HepG2 (cell line): ENCODE measurements around the gene ALCAM. TPM values are rescaled to one million over a fixed set of nuclear protein-coding genes. Genes with fewer than 3 reads are reported as not detected.

Source experiments
- ATAC-seq: fragments of 200-7000 bp; cut with Tn5 transposase; 3 replicates; pipeline ENCODE4 v1.9.1; 2020; ENCODE audit warnings: mild to moderate bottlenecking, moderate library complexity
- BruUV-seq: library from RNA; stranded (reverse); fragments of 400-500 nt; replicated peaks from 2 replicates; lab custom pipeline; 2021; lab: Mats Ljungman, UMichigan
- CTCF ChIA-PET: fragments of 300-600 bp; formaldehyde crosslinking; extraction: SDS; loops from one replicate; lab custom pipeline; 2021; ENCODE audit warnings: low total read pairs, inconsistent platforms, low intra/inter-chr PET ratio; lab: Yijun Ruan, JAX
- POLR2A ChIA-PET: fragments of 350-600 bp; sonication (Branson Sonifier 250); formaldehyde crosslinking; loops from one replicate; lab custom pipeline; 2020; ENCODE audit warnings: antibody characterized with exemption, inconsistent platforms; lab: Yijun Ruan, JAX
- DNase-seq: peaks from one replicate; pipeline ENCODE4 v3.0.0-alpha.2; 2015; ENCODE audit warnings: low spot score
- FAIRE-seq: peaks from 3 replicates; lab custom pipeline; 2011; peaks lifted over from hg19 to GRCh38; lab: Jason Lieb, UNC
- H2AFZ ChIP-seq: one replicate; pipeline ENCODE4 v1.6.1; 2011; ENCODE audit warnings: low read length, inconsistent platforms
- H3K27ac ChIP-seq: fragments of 300-600 bp; 3 replicates; pipeline ENCODE4 v1.8.0; 2011; ENCODE audit warnings: mixed run types, mild to moderate bottlenecking, mixed read lengths, low read length, inconsistent platforms; ENCODE audit not compliant: insufficient read depth; ENCODE audit errors: extremely low read length
- H3K27me3 ChIP-seq, 2 experiments: fragments of 200-600 bp in 1 of 2; 2 replicates in 1 of 2; 3 replicates in 1 of 2; pipeline versions ENCODE4 v1.6.0 to v1.8.0; 2011; ENCODE audit warnings: low read length in 2 of 2, mild to moderate bottlenecking in 2 of 2, moderate library complexity in 2 of 2, inconsistent platforms in 1 of 2; ENCODE audit not compliant: insufficient read depth in 2 of 2, control insufficient read depth in 1 of 2
- H3K36me3 ChIP-seq, 2 experiments: fragments of 200-600 bp in 1 of 2; replicated peaks in 1 of 2; 2 replicates in 1 of 2; 3 replicates in 1 of 2; pipeline versions ENCODE4 v1.5.1 to v1.8.0; 2011; ENCODE audit warnings: low read length in 2 of 2, inconsistent platforms in 1 of 2; ENCODE audit not compliant: insufficient read depth in 2 of 2, control insufficient read depth in 1 of 2
- H3K4me1 ChIP-seq: 2 replicates; pipeline ENCODE4 v1.5.1; 2012; ENCODE audit warnings: low read length, inconsistent platforms; ENCODE audit not compliant: insufficient read depth
- H3K4me2 ChIP-seq: 2 replicates; pipeline ENCODE4 v1.6.0; 2011; ENCODE audit warnings: low read depth, low read length, inconsistent platforms
- H3K4me3 ChIP-seq, 3 experiments: fragments of 200-600 bp in 1 of 3; sonication (generic), shearing (Covaris generic) in 1 of 3; replicated peaks in 1 of 3; 2 replicates each; pipeline ENCODE4 v1.5.1; 2011 to 2016; ENCODE audit warnings: low read length in 3 of 3, inconsistent platforms in 2 of 3, low read depth in 2 of 3, mild to moderate bottlenecking in 2 of 3, control low read depth in 1 of 3, mixed read lengths in 1 of 3; ENCODE audit not compliant: insufficient read depth in 1 of 3
- H3K79me2 ChIP-seq: one replicate; pipeline ENCODE4 v1.6.1; 2011; ENCODE audit warnings: low read length, inconsistent platforms; ENCODE audit not compliant: insufficient read depth
- H3K9ac ChIP-seq: 2 replicates; pipeline ENCODE4 v1.6.0; 2011; ENCODE audit warnings: mild to moderate bottlenecking, low read depth, low read length, inconsistent platforms; ENCODE audit not compliant: insufficient read depth
- H3K9me3 ChIP-seq: 2 replicates; pipeline ENCODE4 v1.5.1; 2012; ENCODE audit warnings: mild to moderate bottlenecking, low read length
- H4K20me1 ChIP-seq: 2 replicates; pipeline ENCODE4 v1.6.0; 2011; ENCODE audit warnings: inconsistent platforms, mild to moderate bottlenecking, low read length, moderate library complexity; ENCODE audit not compliant: insufficient read depth
- ARID2 ChIP-seq: sonication (generic); formaldehyde crosslinking; IDR thresholded peaks from 2 replicates; pipeline ENCODE4 v1.8.1; 2022; ENCODE audit warnings: mild to moderate bottlenecking, missing genetic modification reagents, borderline replicate concordance
- NFRKB ChIP-seq: fragments of 450-650 bp; IDR thresholded peaks from 2 replicates; pipeline ENCODE4 v1.6.1; 2017
- PITX1 ChIP-seq: sonication (generic); formaldehyde crosslinking; IDR thresholded peaks from 2 replicates; pipeline ENCODE4 v1.5.1; 2020; ENCODE audit warnings: mild to moderate bottlenecking, missing genetic modification reagents
- TBX2 ChIP-seq: sonication (generic); formaldehyde crosslinking; IDR thresholded peaks from 2 replicates; pipeline ENCODE4 v1.5.0; 2020; ENCODE audit warnings: missing genetic modification reagents, mild to moderate bottlenecking, borderline replicate concordance
- YEATS2 ChIP-seq: sonication (generic); formaldehyde crosslinking; IDR thresholded peaks from 2 replicates; pipeline ENCODE4 v1.4.0; 2020; ENCODE audit warnings: missing genetic modification reagents, borderline replicate concordance
- ZBTB26 ChIP-seq: IDR thresholded peaks from 2 replicates; pipeline ENCODE4 v1.6.1; 2016; ENCODE audit warnings: missing compliant biosample characterization, missing genetic modification reagents, borderline replicate concordance
- ZKSCAN8 ChIP-seq: IDR thresholded peaks from 2 replicates; pipeline ENCODE4 v1.6.1; 2016; ENCODE audit warnings: borderline replicate concordance, missing genetic modification reagents, missing compliant biosample characterization
- ZNF572 ChIP-seq: sonication (generic); formaldehyde crosslinking; IDR thresholded peaks from 2 replicates; pipeline ENCODE4 v1.5.1; 2020; ENCODE audit warnings: mild to moderate bottlenecking, missing genetic modification reagents
- ZNF781 ChIP-seq: sonication (generic); formaldehyde crosslinking; IDR thresholded peaks from 2 replicates; pipeline ENCODE4 v1.5.1; 2020; ENCODE audit warnings: borderline replicate concordance, mild to moderate bottlenecking, missing genetic modification reagents; ENCODE audit errors: not compliant biosample characterization
- ZNF878 ChIP-seq: sonication (generic); formaldehyde crosslinking; IDR thresholded peaks from 2 replicates; pipeline ENCODE4 v1.8.1; 2023; ENCODE audit warnings: mild to moderate bottlenecking, missing genetic modification reagents, moderate library complexity
- WGBS: methylation state at CpG from one replicate; pipeline ENCODE4 v1.1.6; 2017; ENCODE audit warnings: low lambda C conversion rate; 5-methylcytosine and 5-hydroxymethylcytosine counted together
- in situ Hi-C: cut with HindIII; loops from 2 replicates; pipeline ENCODE4 v1.10.0; 2017; ENCODE audit warnings: low pct_unique_long_range_greater_than_20kb; ENCODE audit not compliant: extremely low pct_ligation_motif_present
- intact Hi-C: fragments of 100-400 bp; cut with micrococcal nuclease; formaldehyde crosslinking; loops from one replicate; pipeline ENCODE4 v1.10.0; 2022; ENCODE audit not compliant: unreplicated experiment
- polyA plus RNA-seq, 8 experiments: library from polyadenylated mRNA; depleted of rRNA in 3 of 8; stranded (reverse) in 7 of 8; unstranded in 1 of 8; fragments of >200 nt; fragmentation: Illumina TruSeq in 4 of 8; extraction: Trizol in 4 of 8; gene quantifications; 2 replicates each; pipeline versions ENCODE4 v1.2.1 to v1.2.3, GENCODE V29; 2011 to 2016; ENCODE audit warnings: low read depth in 4 of 8, missing spikeins in 1 of 8, mixed read lengths in 1 of 8; ENCODE audit not compliant: insufficient read depth in 1 of 8
- total RNA-seq, 5 experiments: library from RNA; depleted of rRNA; stranded (reverse); fragments of >200 nt; fragmentation: Illumina TruSeq; extraction: Trizol; gene quantifications; 2 replicates each; pipeline ENCODE4 v1.2.3, GENCODE V29; 2016; ENCODE audit warnings: low read depth in 1 of 5
- TF ChIP-seq, protein P1 (sequence below), 2 experiments: sonication (generic) in 1 of 2; formaldehyde crosslinking in 1 of 2; IDR thresholded peaks; 2 replicates each; pipeline versions ENCODE4 v1.6.1 to v1.9.0; 2014 to 2022; ENCODE audit warnings: antibody characterized with exemption in 1 of 2, borderline replicate concordance in 1 of 2, inconsistent platforms in 1 of 2, low read depth in 1 of 2, missing genetic modification reagents in 1 of 2

The ALCAM gene
- total and polyA plus RNA-seq, 2 of the 13 experiments (the other 11 are each of a cell fraction or from before 2014, with no cell fraction given), result 26.0 to 33.1 TPM

GRCh38 chr3:105401254-105401653, 34.5 kb downstream of the ALCAM start:
- Histone ChIP-seq H3K9ac (no peak overlapping the region), H4K20me1 (no peaks in the 10 kb centered on the region), H3K4me3 (no peak overlapping the region), H3K4me1 (peaks cover 26% of the 10 kb centered on the region), H3K36me3 (peaks cover 1 to 5% of the 10 kb centered on the region in 2 experiments; a peak in 1 of 5 replicates), H3K9me3 (no peaks in the 10 kb centered on the region), H2AFZ (no peak overlapping the region), H3K79me2 (peaks cover 10% of the 10 kb centered on the region), H3K27ac (no peak overlapping the region), H3K27me3 (no peaks in the 10 kb centered on the region), H3K4me2 (no peak overlapping the region)
- no peak for TF ChIP-seq YEATS2 (CRISPR knock-in tag)
- FAIRE-seq (no peak), DNase-seq (no peak), ATAC-seq (no peak)
- in situ Hi-C loops, result no loop called here
- ChIA-PET CTCF (no interaction called here), POLR2A (no interaction called here)
- intact Hi-C loops, result no loop called here
- no TSS peak for BruUV-seq
- WGBS, result 94% methylated on average over 4 of the region's 4 CpGs

DNA sequence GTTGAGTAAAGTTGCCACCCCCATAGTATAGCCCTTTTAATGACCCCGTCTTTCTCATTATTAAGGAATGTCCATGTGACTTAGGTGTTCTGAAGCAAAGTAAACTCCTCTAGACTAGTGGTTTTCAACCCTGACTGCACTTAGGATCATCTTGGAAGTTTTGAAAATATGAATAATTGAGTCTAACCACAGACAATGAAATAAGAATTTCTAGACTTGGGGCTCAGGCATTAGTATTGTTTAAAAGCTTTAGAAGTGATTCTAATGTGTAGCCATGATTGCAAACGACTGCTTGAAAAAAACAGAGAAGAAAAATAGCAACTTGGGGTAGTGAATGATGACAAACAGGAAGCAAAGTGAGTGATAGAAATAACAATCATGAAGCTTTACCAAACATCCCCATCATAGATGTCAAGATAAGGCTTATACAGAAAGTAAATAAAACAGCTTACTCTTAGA, 35.0 kb downstream of the ALCAM start:
- ATAC-seq (no peak), DNase-seq (no peak), FAIRE-seq (no peak)
- peaks cover 7% of the 10 kb centered on the region for H3K79me2 ChIP-seq
- no peaks in the 10 kb centered on the region for H3K9me3 ChIP-seq
- no peak overlapping the region for H3K4me3 ChIP-seq
- H3K27ac ChIP-seq, result no peak overlapping the region
- BruUV-seq, result no TSS peak
- no peak overlapping the region for H3K4me2 ChIP-seq
- POLR2A ChIA-PET, result no interaction called here
- no peaks in the 10 kb centered on the region for H3K27me3 ChIP-seq
- H3K36me3 ChIP-seq, result peaks cover 1 to 5% of the 10 kb centered on the region in 2 experiments; a peak in 1 of 5 replicates
- H2AFZ ChIP-seq, result no peak overlapping the region
- no peaks in the 10 kb centered on the region for H4K20me1 ChIP-seq
- 92% methylated on average over 2 of the region's 2 CpGs for WGBS
- in situ Hi-C loops (no loop called here), intact Hi-C loops (no loop called here)
- CTCF ChIA-PET, result no interaction called here
- peaks cover 27% of the 10 kb centered on the region for H3K4me1 ChIP-seq
- no peak overlapping the region for H3K9ac ChIP-seq
- TF ChIP-seq ZNF781 (CRISPR knock-in tag), result no peak
- TF ChIP-seq PITX1 (CRISPR knock-in tag), result no peak
- no peak for TF ChIP-seq ZNF878
- no peak for TF ChIP-seq ARID2 (CRISPR knock-in tag)
- TF ChIP-seq ZBTB26, result no peak
- TF ChIP-seq, protein P1, sequence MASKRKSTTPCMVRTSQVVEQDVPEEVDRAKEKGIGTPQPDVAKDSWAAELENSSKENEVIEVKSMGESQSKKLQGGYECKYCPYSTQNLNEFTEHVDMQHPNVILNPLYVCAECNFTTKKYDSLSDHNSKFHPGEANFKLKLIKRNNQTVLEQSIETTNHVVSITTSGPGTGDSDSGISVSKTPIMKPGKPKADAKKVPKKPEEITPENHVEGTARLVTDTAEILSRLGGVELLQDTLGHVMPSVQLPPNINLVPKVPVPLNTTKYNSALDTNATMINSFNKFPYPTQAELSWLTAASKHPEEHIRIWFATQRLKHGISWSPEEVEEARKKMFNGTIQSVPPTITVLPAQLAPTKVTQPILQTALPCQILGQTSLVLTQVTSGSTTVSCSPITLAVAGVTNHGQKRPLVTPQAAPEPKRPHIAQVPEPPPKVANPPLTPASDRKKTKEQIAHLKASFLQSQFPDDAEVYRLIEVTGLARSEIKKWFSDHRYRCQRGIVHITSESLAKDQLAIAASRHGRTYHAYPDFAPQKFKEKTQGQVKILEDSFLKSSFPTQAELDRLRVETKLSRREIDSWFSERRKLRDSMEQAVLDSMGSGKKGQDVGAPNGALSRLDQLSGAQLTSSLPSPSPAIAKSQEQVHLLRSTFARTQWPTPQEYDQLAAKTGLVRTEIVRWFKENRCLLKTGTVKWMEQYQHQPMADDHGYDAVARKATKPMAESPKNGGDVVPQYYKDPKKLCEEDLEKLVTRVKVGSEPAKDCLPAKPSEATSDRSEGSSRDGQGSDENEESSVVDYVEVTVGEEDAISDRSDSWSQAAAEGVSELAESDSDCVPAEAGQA (IDR thresholded peaks at IDR 0.05; ENCODE audit: low read depth), result no peak
- TF ChIP-seq, protein P1 (CRISPR knock-in tag; IDR thresholded peaks at IDR 0.05; ENCODE audit: borderline replicate concordance), result no peak
- no peak for TF ChIP-seq ZNF572 (CRISPR knock-in tag)
- TF ChIP-seq TBX2, result no peak
- no peak for TF ChIP-seq ZKSCAN8 (CRISPR knock-in tag)
- no peak for TF ChIP-seq NFRKB
